Measurements from ENCODE around the gene OBSCN.

OBSCN gene

GRCh38 chr1:228334226-228334935 is 126.5 kb downstream of the OBSCN start:
- peak in 1 of 2 donors; percentile 2 for DNase-seq

- DNase-seq = no peak
Measured at GRCh38 chr1:228334954-228335353, 127.1 kb downstream of the OBSCN start.

GRCh38 chr1:228335406-228336307 is 127.8 kb downstream of the OBSCN start:
- DNase-seq = no peak

DNA sequence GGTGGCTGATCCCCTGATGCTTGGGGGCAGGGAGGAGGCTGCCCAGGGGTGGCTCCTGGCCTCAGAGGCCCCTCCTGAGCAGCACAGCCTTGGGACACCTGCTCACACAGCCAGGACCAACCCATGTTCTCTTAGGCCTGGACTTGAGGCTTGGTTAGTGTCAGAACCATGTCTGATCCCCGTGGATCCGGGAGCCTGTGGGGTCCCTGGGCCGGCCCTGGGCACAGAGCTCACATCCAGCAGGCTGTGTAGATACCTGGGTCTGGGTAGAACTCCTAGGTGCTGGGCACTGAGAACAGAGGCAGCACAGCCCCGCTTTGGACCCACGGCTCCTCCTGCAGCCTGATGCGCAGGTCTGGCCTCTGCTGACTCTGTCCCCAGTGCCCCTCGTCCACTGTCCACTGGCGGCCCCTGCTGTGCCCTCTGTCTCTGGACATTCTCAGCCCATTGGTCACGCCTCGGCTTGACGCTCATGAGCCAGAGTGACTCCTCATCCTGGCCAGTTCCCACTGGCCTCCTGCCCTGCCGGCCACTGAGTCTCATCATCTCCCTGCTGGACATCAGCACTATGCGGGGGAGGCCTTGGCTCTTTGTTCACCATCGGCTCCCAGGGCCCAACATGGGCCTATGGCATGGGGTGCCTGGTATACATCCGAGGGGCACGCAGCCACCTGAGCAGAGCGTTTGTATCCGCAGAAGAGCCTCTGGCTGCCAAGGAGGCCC is 128.6 kb downstream of the OBSCN start:
- no peak for DNase-seq

- no peak for DNase-seq
Measured at GRCh38 chr1:228337031-228337564, 129.3 kb downstream of the OBSCN start.

DNA sequence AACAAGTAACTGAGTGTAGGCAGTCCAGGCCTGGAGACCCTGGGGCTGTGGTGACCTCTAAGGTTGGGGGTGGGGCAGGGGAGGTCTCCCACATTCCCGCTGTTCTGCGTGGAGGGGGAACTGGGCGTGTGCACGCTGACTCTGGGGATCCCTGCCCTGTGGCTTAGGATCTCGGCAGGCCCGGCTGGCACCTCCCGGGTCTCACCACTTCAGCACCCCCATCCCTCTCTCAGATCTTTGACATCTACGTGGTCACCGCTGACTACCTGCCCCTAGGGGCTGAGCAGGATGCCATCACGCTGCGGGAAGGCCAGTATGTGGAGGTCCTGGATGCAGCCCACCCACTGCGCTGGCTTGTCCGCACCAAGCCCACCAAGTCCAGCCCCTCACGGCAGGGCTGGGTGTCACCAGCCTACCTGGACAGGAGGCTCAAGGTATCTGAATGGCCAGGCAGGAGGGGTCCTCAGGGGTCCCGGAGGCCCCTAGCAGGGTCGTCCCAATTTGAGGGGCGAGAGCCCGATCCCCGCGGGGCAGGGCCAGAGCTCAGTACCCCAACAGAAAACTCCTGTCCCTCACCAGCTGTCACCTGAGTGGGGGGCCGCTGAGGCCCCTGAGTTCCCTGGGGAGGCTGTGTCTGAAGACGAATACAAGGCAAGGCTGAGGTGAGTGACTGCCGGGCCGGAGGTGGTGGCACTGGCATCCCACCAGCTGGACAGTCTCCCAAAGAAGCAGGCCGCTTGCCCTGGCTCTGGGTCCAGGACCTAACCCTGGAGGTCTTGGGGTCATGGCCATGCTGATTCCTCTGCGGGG is 130.1 kb downstream of the OBSCN start:
- DNase-seq = no peak

DNA sequence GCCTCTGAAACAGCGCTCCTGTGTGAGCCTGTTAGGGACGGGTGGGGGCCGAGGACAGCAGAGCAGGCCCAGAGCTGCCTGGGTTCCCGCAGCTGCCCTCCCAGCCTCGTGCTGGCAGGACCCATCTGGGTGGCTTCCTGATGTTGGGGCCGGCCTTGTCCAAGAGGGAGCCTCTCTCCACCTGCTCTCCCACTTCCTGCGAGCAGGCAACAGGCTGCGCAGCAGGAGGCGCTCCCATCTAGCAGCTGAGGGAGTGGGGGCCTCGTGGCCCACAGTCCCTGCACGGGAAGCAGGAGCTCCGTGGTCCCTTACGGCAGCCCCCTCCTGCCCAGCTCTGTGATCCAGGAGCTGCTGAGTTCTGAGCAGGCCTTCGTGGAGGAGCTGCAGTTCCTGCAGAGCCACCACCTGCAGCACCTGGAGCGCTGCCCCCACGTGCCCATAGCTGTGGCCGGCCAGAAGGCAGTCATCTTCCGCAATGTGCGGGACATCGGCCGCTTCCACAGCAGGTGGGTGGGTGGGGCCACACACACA is 130.7 kb downstream of the OBSCN start:
- DNase-seq = no peak

DNA sequence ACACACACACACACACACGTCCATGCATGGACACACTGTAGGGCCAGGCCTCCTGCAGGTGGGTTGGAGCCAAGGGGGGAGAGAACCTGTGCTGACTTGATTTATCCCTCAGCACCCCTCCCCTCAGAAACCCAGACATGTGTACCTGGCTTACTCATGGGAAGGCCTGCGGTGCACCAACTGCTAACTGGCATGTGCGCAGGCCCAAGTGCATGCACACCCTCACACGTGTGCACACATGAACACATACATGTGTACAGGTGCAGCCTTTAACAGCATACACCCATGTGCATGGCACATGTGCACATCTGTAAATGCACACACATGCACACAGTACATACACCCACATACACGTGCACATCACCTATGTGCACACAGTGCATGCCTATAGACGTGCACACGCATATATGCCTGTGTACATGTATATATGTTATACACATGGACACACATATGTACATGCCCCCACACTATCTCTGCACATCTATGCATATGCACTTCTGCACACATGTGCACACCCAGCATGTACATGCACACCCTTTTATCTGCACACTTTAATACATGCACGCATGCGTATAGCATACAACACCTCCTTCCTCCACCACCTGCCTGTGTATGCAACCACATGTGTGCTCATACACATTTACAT is 131.3 kb downstream of the OBSCN start:
- no peak for DNase-seq

GRCh38 chr1:228339766-228340685 is 132.2 kb downstream of the OBSCN start:
- no peak for DNase-seq

DNA sequence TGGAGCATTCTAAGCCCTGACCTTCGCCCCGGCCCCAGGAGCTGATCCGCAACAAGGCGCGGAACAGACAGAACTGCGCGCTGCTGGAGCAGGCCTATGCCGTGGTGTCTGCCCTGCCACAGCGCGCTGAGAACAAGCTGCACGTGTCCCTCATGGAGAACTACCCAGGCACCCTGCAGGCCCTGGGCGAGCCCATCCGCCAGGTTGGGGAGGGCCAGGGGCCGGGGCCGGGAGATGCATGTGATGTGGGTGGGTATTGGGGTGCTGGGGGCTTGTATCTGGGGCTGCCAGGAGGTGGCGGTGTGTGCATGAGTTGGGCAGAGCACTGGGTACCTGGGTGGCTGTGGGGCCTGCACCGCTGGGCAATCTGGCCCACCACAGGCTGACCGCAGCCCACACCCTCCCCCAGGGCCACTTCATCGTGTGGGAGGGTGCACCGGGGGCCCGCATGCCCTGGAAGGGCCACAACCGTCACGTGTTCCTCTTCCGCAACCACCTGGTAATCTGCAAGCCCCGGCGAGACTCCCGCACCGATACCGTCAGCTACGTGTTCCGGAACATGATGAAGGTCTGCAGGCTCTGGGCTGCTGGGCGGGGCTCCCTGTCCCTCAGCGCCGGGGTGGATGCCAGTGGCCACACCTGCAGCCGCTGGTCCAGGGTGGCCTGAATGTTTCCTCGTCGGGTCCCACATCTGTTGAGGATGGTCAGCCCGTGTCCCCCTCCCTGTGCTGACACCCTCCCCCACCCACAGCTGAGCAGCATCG is 133.0 kb downstream of the OBSCN start:
- no peak for DNase-seq

DNA sequence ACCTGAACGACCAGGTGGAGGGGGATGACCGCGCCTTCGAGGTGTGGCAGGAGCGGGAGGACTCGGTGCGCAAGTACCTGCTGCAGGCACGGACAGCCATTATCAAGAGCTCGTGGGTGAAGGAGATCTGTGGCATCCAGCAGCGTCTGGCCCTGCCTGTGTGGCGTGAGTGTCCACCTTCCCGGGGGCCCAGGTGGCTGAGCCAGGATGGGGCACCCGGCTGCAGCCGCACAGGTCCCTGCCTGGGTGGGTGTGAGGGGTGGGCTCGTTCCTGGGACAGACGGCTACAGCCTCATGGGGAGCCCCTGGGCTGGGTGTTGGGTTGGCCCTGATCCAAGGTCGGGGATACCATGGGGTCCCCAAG is 133.6 kb downstream of the OBSCN start:
- DNase-seq = no peak

GRCh38 chr1:228341814-228342626 is 134.2 kb downstream of the OBSCN start:
- no peak for DNase-seq

- DNase-seq = no peak
Measured at GRCh38 chr1:228342627-228343190, 134.9 kb downstream of the OBSCN start.

GRCh38 chr1:228343191-228343661 is 135.4 kb downstream of the OBSCN start:
- no peak for DNase-seq

DNA sequence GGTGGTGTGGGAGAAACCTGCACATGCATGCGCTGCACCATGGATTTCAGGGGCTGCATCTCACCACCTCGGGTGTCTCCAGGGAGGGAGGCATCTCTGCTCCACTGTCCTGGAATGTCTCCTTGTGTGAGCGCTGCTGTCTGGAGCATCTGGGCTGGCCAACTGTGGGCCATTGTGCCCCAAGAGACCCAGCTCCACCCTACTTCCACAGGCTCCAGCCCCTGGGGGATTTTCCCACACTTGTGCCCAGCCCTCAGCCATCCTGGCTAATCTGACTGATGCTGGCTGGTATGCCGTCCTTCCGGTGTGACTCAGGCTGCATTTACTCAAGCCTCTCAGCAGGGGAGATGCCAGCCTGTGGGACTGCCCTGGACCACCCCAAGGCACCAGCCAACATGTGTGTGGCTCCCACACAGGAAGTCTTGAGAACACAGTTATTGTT is 136.8 kb downstream of the OBSCN start:
- no peak for DNase-seq

DNA sequence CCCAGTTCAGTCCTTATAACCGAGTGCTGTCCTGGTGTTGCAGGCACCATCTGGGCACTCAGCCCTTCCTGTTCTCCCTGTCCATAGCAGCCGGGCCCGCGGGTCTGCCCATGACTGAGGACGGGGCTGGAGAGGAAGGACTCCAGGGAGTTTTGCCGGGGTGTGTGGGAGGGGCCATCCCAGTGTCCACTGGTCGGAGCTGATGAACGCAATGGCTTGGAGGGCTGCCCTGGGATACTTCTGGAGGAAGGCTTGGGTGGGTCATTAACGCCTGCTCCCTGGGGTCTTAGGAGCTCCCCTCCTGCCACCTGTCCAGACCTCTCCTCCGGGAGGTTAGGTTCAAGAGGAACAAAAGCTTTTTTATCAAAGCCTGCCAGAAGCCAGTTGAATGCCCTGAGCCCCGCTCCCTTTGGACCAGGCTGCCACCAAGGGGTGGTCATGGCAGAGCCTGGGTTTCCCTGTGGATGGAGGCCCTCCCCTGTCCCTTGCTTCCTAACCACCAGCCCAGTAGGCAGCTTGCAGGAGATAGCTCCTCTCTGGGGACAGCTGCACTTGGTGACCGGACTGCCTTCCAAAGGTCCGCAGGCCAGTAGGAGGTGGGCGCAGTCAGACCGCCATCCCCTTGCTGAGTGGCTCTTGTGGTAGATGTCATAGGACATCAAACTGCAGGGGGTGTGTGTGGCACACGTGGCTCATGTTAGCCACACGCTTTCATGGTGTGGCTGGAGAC is 137.5 kb downstream of the OBSCN start:
- no peak for DNase-seq

DNA sequence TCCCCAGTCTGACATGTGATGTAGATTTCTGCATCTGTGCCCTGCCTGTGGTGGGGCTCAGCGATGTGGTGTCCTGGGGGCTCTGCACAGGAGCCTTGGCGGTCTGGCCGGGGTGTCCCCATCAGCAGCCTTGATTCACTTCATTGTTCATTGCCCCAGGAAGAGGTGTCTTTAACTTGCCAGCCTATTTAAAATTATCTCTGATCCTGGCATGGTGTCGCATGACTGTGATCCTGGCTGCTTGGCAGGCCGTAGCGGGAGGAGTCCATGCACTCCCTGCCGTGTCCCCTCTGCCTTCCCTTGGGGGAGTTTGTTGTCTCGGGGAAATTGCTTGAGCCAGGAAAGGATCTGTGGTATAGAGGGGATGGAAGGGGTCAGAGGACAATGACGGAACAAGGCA is 138.9 kb downstream of the OBSCN start:
- no peak for DNase-seq

Measured in CD4-positive, alpha-beta T cell treated with Interleukin-4 for 1 hour (primary cell).